ENCODE measurements around the gene TBC1D8. TPM values are rescaled to one million over a fixed set of nuclear protein-coding genes. Genes with fewer than 3 reads are reported as not detected.
"Not testable (repeated sequence)": the region's sequence is repeated elsewhere in the genome, so short reads cannot be mapped to it uniquely, and the experiment has no call there.

TBC1D8 gene
- total and polyA plus RNA-seq, 5 donors from 2014 or later: 0.48 to 1.1 (median 0.73) TPM

GRCh38 chr2:101175991-101176390 lies 24.8 kb upstream of the TBC1D8 start:
- Histone ChIP-seq H3K9me3 (ENCODE audit: control insufficient read depth in 2 of 2, low read length in 2 of 2) (peaks cover 3 to 8% of the 10 kb centered on the region in 2 experiments), H3K4me3 (ENCODE audit: low read depth, low read length) (no peak overlapping the region), H3K27ac (ENCODE audit: insufficient read depth, low read length, poor library complexity, severe bottlenecking) (no peak overlapping the region), H3K36me3 (ENCODE audit: control insufficient read depth, insufficient read depth, low read length) (no peaks in the 10 kb centered on the region), H3K27me3 (ENCODE audit: control insufficient read depth, insufficient read depth, low read length) (no peaks in the 10 kb centered on the region), H3K4me1 (ENCODE audit: control insufficient read depth, insufficient read depth, low read length, poor library complexity, severe bottlenecking) (peaks cover 3% of the 10 kb centered on the region)
- Mint-ChIP-seq H3K4me1 (peaks cover 6 to 17% (median 12%) of the 10 kb centered on the region in 4 donors), H3K36me3 (no peaks in the 10 kb centered on the region), H3K27ac (no peak overlapping the region), H3K4me3 (no peak overlapping the region), H3K27me3 (no peaks in the 10 kb centered on the region), H3K9me3 (peaks cover 0 to 9% (median 5%) of the 10 kb centered on the region in 7 donors)
- ATAC-seq (ENCODE audit: low read depth in 2 of 2) (no peak), DNase-seq (no peak)

DNA sequence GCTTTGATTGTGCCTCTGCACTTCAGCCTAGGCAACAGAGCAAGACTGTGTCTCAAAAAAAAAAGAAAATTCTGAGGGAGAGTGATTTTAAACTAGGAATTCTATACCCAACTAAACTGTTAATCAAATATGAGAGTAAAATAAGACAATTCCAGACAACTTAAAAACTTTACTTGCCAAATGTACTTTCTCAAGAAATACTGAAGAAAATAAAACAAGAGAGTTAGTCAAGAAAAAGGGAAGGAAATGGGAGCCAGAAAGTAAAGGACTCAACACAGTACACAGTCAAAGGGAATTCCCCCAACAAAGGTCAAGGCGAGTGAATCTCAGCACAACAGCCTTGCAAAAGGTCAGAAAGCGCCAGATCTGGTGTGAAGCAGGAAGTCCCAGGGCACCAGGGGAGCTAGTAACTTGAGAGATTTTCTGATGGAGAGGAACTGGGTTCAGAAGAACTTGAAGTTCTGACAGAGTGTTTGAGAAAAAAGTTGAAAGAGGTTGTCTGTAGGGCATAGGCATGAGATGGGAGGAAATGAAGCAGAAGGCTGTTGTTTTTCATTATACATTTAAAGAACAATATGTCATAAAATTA lies 22.6 kb upstream of the TBC1D8 start:
- DNase-seq: peak in 1 of 3 donors; percentile 65
- Histone ChIP-seq H3K4me3 (ENCODE audit: low read depth, low read length) (no peak overlapping the region), H3K36me3 (ENCODE audit: control insufficient read depth, insufficient read depth, low read length) (no peaks in the 10 kb centered on the region), H3K4me1 (ENCODE audit: control insufficient read depth, insufficient read depth, low read length, poor library complexity, severe bottlenecking) (peaks cover 3% of the 10 kb centered on the region), H3K9me3 (ENCODE audit: control insufficient read depth in 2 of 2, low read length in 2 of 2) (peaks cover 3 to 8% of the 10 kb centered on the region in 2 experiments), H3K27ac (ENCODE audit: insufficient read depth, low read length, poor library complexity, severe bottlenecking) (no peak overlapping the region), H3K27me3 (ENCODE audit: control insufficient read depth, insufficient read depth, low read length) (no peaks in the 10 kb centered on the region)
- peaks cover 0 to 15% (median 3%) of the 10 kb centered on the region in 7 donors for H3K9me3 Mint-ChIP-seq
- ATAC-seq (ENCODE audit: low read depth in 2 of 2): peak; percentile 69 to 83
- H3K4me3 Mint-ChIP-seq: peak overlapping the region in 1 of 4 donors; percentile 2
- H3K36me3 Mint-ChIP-seq: no peaks in the 10 kb centered on the region
- peak overlapping the region; percentile 15 to 84 (median 83) for H3K27ac Mint-ChIP-seq
- H3K4me1 Mint-ChIP-seq: peaks cover 6 to 17% (median 13%) of the 10 kb centered on the region in 4 donors
- no peaks in the 10 kb centered on the region for H3K27me3 Mint-ChIP-seq

GRCh38 chr2:101169822-101170221 lies 18.6 kb upstream of the TBC1D8 start:
- peak overlapping the region in 1 of 3 donors; percentile 53 for H3K27ac Mint-ChIP-seq

GRCh38 chr2:101168706-101169105 lies 17.5 kb upstream of the TBC1D8 start:
- no peaks in the 10 kb centered on the region for H3K27me3 ChIP-seq (ENCODE audit: control insufficient read depth, insufficient read depth, low read length)
- DNase-seq (no peak), ATAC-seq (ENCODE audit: low read depth in 2 of 2) (no peak)
- no peaks in the 10 kb centered on the region for H3K36me3 ChIP-seq (ENCODE audit: control insufficient read depth, insufficient read depth, low read length)
- no peak overlapping the region for H3K4me3 ChIP-seq (ENCODE audit: low read depth, low read length)
- H3K27ac ChIP-seq (ENCODE audit: insufficient read depth, low read length, poor library complexity, severe bottlenecking): no peak overlapping the region
- Mint-ChIP-seq H3K27ac (no peak overlapping the region), H3K9me3 (peaks cover 0 to 29% (median 9%) of the 10 kb centered on the region in 7 donors), H3K4me1 (peaks cover 0 to 6% (median 4%) of the 10 kb centered on the region in 4 donors), H3K4me3 (no peak overlapping the region), H3K36me3 (no peaks in the 10 kb centered on the region), H3K27me3 (no peaks in the 10 kb centered on the region)
- peaks cover under 1% of the 10 kb centered on the region for H3K4me1 ChIP-seq (ENCODE audit: control insufficient read depth, insufficient read depth, low read length, poor library complexity, severe bottlenecking)
- peaks cover 3 to 12% of the 10 kb centered on the region in 2 experiments for H3K9me3 ChIP-seq (ENCODE audit: control insufficient read depth in 2 of 2, low read length in 2 of 2)

More at GRCh38 chr2:101169822-101170221, 18.6 kb upstream of the TBC1D8 start:
- not testable (repeated sequence) for H3K4me3 Mint-ChIP-seq; H3K36me3 Mint-ChIP-seq; H3K4me1 ChIP-seq (ENCODE audit: control insufficient read depth, insufficient read depth, low read length, poor library complexity, severe bottlenecking); H3K4me3 ChIP-seq (ENCODE audit: low read depth, low read length); H3K27me3 ChIP-seq (ENCODE audit: control insufficient read depth, insufficient read depth, low read length); H3K27me3 Mint-ChIP-seq; H3K27ac ChIP-seq (ENCODE audit: insufficient read depth, low read length, poor library complexity, severe bottlenecking); ATAC-seq (ENCODE audit: low read depth in 2 of 2); H3K36me3 ChIP-seq (ENCODE audit: control insufficient read depth, insufficient read depth, low read length); DNase-seq
- H3K9me3 ChIP-seq (ENCODE audit: control insufficient read depth in 2 of 2, low read length in 2 of 2): peaks cover 3 to 13% of the 10 kb centered on the region in 2 experiments
- peaks cover 0 to 32% (median 9%) of the 10 kb centered on the region in 7 donors for H3K9me3 Mint-ChIP-seq
- H3K4me1 Mint-ChIP-seq: peaks cover 0 to 16% (median 10%) of the 10 kb centered on the region in 4 donors

DNA sequence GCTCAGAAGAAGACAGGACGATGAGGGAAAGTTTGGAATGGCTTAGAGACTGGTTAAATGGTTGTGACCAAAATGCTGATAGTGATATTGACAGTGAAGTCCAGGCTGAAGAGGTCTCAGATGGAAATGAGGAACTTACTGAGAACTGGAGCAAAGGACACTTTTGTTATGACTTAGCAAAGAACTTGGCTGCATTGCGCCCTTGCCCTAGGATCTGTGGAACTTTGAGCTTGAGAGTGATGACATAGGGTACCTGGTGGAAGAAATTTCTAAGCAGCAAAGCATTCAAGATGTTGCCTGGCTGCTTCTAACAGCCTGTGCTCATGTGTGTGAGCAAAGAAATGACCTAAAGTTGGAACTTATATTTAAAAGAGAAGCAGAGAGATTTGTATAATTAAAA lies 16.4 kb upstream of the TBC1D8 start:
- H3K4me3 Mint-ChIP-seq; H3K27me3 Mint-ChIP-seq; H3K9me3 ChIP-seq (ENCODE audit: control insufficient read depth in 2 of 2, low read length in 2 of 2); H3K4me1 ChIP-seq (ENCODE audit: control insufficient read depth, insufficient read depth, low read length, poor library complexity, severe bottlenecking); H3K36me3 ChIP-seq (ENCODE audit: control insufficient read depth, insufficient read depth, low read length); H3K4me1 Mint-ChIP-seq; H3K27ac Mint-ChIP-seq; H3K27ac ChIP-seq (ENCODE audit: insufficient read depth, low read length, poor library complexity, severe bottlenecking); DNase-seq; H3K27me3 ChIP-seq (ENCODE audit: control insufficient read depth, insufficient read depth, low read length); ATAC-seq (ENCODE audit: low read depth in 2 of 2); H3K36me3 Mint-ChIP-seq; H3K4me3 ChIP-seq (ENCODE audit: low read depth, low read length): not testable (repeated sequence)
- peaks cover 0 to 23% (median 9%) of the 10 kb centered on the region in 7 donors for H3K9me3 Mint-ChIP-seq

GRCh38 chr2:101164021-101164420 lies 12.8 kb upstream of the TBC1D8 start:
- H3K4me1 ChIP-seq (ENCODE audit: control insufficient read depth, insufficient read depth, low read length, poor library complexity, severe bottlenecking): no peaks in the 10 kb centered on the region
- no peak overlapping the region for H3K27ac ChIP-seq (ENCODE audit: insufficient read depth, low read length, poor library complexity, severe bottlenecking)
- no peak overlapping the region for H3K27ac Mint-ChIP-seq
- H3K4me1 Mint-ChIP-seq: no peaks in the 10 kb centered on the region
- peaks cover 0 to 4% of the 10 kb centered on the region in 2 experiments for H3K9me3 ChIP-seq (ENCODE audit: control insufficient read depth in 2 of 2, low read length in 2 of 2)
- peaks cover 0 to 19% (median 5%) of the 10 kb centered on the region in 7 donors for H3K9me3 Mint-ChIP-seq
- no peak for DNase-seq
- no peaks in the 10 kb centered on the region for H3K27me3 ChIP-seq (ENCODE audit: control insufficient read depth, insufficient read depth, low read length)
- H3K36me3 Mint-ChIP-seq: no peaks in the 10 kb centered on the region
- H3K27me3 Mint-ChIP-seq: no peaks in the 10 kb centered on the region
- no peaks in the 10 kb centered on the region for H3K36me3 ChIP-seq (ENCODE audit: control insufficient read depth, insufficient read depth, low read length)
- H3K4me3 ChIP-seq (ENCODE audit: low read depth, low read length): no peak overlapping the region
- ATAC-seq (ENCODE audit: low read depth in 2 of 2): no peak
- no peak overlapping the region for H3K4me3 Mint-ChIP-seq

DNA sequence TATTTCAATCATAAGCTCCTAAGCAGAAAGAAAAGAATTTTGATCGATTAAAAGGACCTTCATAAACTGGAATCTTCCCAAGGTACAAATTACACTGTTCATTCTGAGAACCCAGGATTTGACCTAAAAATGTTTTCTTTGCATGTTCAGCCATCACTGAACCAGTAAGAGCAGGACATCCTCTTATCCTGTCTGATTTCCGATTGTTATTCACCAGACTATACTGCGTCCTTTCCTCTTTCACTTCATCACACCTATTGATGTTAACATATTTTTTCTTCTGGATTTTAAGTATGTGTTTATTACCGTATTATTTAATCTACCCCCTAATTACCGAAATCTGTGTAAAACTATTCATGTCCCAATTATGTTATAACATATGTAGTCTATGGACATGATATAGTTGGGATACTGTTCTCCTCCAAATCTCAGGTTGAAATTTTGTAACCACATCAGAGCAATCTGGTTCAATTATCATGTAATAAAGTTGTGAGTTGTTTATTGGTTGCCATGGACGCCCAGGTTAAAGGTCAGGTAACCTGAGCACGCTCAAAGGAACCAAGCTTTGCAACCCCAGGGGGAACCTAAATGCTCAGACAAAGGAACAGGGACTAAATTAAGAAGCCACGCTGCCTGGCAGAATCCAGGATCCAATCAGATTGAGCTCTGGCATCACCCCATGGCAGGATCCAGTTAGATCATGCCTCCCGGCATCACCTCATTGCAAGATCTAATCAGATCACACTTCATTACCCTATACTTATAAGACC lies 11.6 kb upstream of the TBC1D8 start:
- Histone ChIP-seq H3K9me3 (ENCODE audit: control insufficient read depth in 2 of 2, low read length in 2 of 2) (peaks cover 0 to 1% of the 10 kb centered on the region in 2 experiments), H3K27ac (ENCODE audit: insufficient read depth, low read length, poor library complexity, severe bottlenecking) (no peak overlapping the region), H3K4me3 (ENCODE audit: low read depth, low read length) (no peak overlapping the region), H3K4me1 (ENCODE audit: control insufficient read depth, insufficient read depth, low read length, poor library complexity, severe bottlenecking) (no peaks in the 10 kb centered on the region), H3K36me3 (ENCODE audit: control insufficient read depth, insufficient read depth, low read length) (no peaks in the 10 kb centered on the region), H3K27me3 (ENCODE audit: control insufficient read depth, insufficient read depth, low read length) (no peaks in the 10 kb centered on the region)
- Mint-ChIP-seq H3K27me3 (no peaks in the 10 kb centered on the region), H3K36me3 (no peaks in the 10 kb centered on the region), H3K4me1 (no peaks in the 10 kb centered on the region), H3K9me3 (peaks cover 0 to 9% (median 2%) of the 10 kb centered on the region in 7 donors), H3K4me3 (peak overlapping the region in 1 of 4 donors; percentile 10), H3K27ac (no peak overlapping the region)
- no peak for ATAC-seq (ENCODE audit: low read depth in 2 of 2)
- no peak for DNase-seq

Data from CD4-positive, CD25-positive, alpha-beta regulatory T cell (primary cell).